IPS-15b (cell line): ENCODE results near the gene IRAK1.

Source experiments
- H3K27me3 ChIP-seq: one replicate; pipeline ENCODE4 v1.6.1; 2013; ENCODE audit warnings: low read length; ENCODE audit not compliant: control insufficient read depth, insufficient read depth
- H3K36me3 ChIP-seq: one replicate; pipeline ENCODE4 v1.6.1; 2013; ENCODE audit warnings: low read length; ENCODE audit not compliant: control insufficient read depth, insufficient read depth
- H3K4me1 ChIP-seq: one replicate; pipeline ENCODE4 v1.6.1; 2013; ENCODE audit warnings: mild to moderate bottlenecking, low read length; ENCODE audit not compliant: control insufficient read depth, insufficient read depth
- H3K4me3 ChIP-seq: one replicate; pipeline ENCODE4 v1.5.1; 2013; ENCODE audit warnings: low read depth, low read length
- H3K9ac ChIP-seq: one replicate; pipeline ENCODE4 v1.6.1; 2013; ENCODE audit warnings: low read depth, mild to moderate bottlenecking, low read length
- H3K9me3 ChIP-seq: one replicate; pipeline ENCODE4 v1.6.1; 2013; ENCODE audit warnings: mild to moderate bottlenecking, low read length; ENCODE audit not compliant: control insufficient read depth, insufficient read depth

Gene IRAK1

GRCh38 chrX:153971450-153972367 lies 48.0 kb downstream of the IRAK1 start, which contains the start of gene HCFC1:
HCFC1 (minus strand) TSS chrX:153971818; CDS start chrX:153970840, 978 bp downstream.
- Histone ChIP-seq H3K4me3 (peak within 1 kb of the TSS; percentile 95), H3K27me3 (no peaks in the 10 kb centered on the region), H3K9ac (peak within 1 kb of the TSS; percentile 98), H3K36me3 (peaks cover 5% of the 10 kb centered on the region), H3K4me1 (peaks cover 3% of the 10 kb centered on the region), H3K9me3 (peaks cover 8% of the 10 kb centered on the region)

GRCh38 chrX:153971124-153971449 lies 48.6 kb downstream of the IRAK1 start:
- peak overlapping the region; percentile 95 for H3K4me3 ChIP-seq
- H3K9ac ChIP-seq = peak overlapping the region; percentile 98
- peaks cover 8% of the 10 kb centered on the region for H3K9me3 ChIP-seq
- no peaks in the 10 kb centered on the region for H3K27me3 ChIP-seq
- peaks cover 5% of the 10 kb centered on the region for H3K36me3 ChIP-seq
- H3K4me1 ChIP-seq = peaks cover 3% of the 10 kb centered on the region

GRCh38 chrX:153970357-153971123 lies 49.2 kb downstream of the IRAK1 start:
- Histone ChIP-seq H3K4me3 (peak overlapping the region; percentile 95), H3K9ac (peak overlapping the region; percentile 98), H3K27me3 (no peaks in the 10 kb centered on the region), H3K36me3 (peaks cover 5% of the 10 kb centered on the region), H3K9me3 (peaks cover 8% of the 10 kb centered on the region), H3K4me1 (peaks cover 3% of the 10 kb centered on the region)

GRCh38 chrX:153969904-153970356 lies 49.8 kb downstream of the IRAK1 start:
- peak overlapping the region; percentile 95 for H3K4me3 ChIP-seq
- peaks cover 3% of the 10 kb centered on the region for H3K4me1 ChIP-seq
- H3K36me3 ChIP-seq = peaks cover 5% of the 10 kb centered on the region
- peaks cover 8% of the 10 kb centered on the region for H3K9me3 ChIP-seq
- peak overlapping the region; percentile 65 for H3K9ac ChIP-seq
- H3K27me3 ChIP-seq = no peaks in the 10 kb centered on the region

- H3K27me3 ChIP-seq = no peaks in the 10 kb centered on the region
- peaks cover 3% of the 10 kb centered on the region for H3K4me1 ChIP-seq
- peak overlapping the region; percentile 65 for H3K9ac ChIP-seq
- peak overlapping the region; percentile 95 for H3K4me3 ChIP-seq
- peaks cover 9% of the 10 kb centered on the region for H3K36me3 ChIP-seq
- H3K9me3 ChIP-seq = peaks cover 5% of the 10 kb centered on the region
Measured at GRCh38 chrX:153969125-153969903, 50.4 kb downstream of the IRAK1 start.

- H3K27me3 ChIP-seq = no peaks in the 10 kb centered on the region
- H3K9ac ChIP-seq = no peak overlapping the region
- peak overlapping the region; percentile 95 for H3K4me3 ChIP-seq
- peaks cover 3% of the 10 kb centered on the region for H3K4me1 ChIP-seq
- H3K9me3 ChIP-seq = peaks cover 4% of the 10 kb centered on the region
- H3K36me3 ChIP-seq = peaks cover 15% of the 10 kb centered on the region
Measured at GRCh38 chrX:153968754-153969124, 51.0 kb downstream of the IRAK1 start.

- no peak overlapping the region for H3K9ac ChIP-seq
- H3K36me3 ChIP-seq = peaks cover 18% of the 10 kb centered on the region
- H3K27me3 ChIP-seq = no peaks in the 10 kb centered on the region
- H3K4me3 ChIP-seq = peak overlapping the region; percentile 22
- H3K9me3 ChIP-seq = peaks cover 4% of the 10 kb centered on the region
- H3K4me1 ChIP-seq = peaks cover 3% of the 10 kb centered on the region
Measured at GRCh38 chrX:153968255-153968654, 51.4 kb downstream of the IRAK1 start.

- peaks cover 22% of the 10 kb centered on the region for H3K36me3 ChIP-seq
- no peak overlapping the region for H3K9ac ChIP-seq
- H3K4me3 ChIP-seq = peak overlapping the region; percentile 18
- no peaks in the 10 kb centered on the region for H3K27me3 ChIP-seq
- peaks cover 4% of the 10 kb centered on the region for H3K9me3 ChIP-seq
- peaks cover 3% of the 10 kb centered on the region for H3K4me1 ChIP-seq
Measured at GRCh38 chrX:153967536-153968224, 52.0 kb downstream of the IRAK1 start.

- Histone ChIP-seq H3K9me3 (peaks cover 4% of the 10 kb centered on the region), H3K9ac (peak overlapping the region; percentile 54), H3K27me3 (no peaks in the 10 kb centered on the region), H3K36me3 (peaks cover 27% of the 10 kb centered on the region), H3K4me3 (peak overlapping the region; percentile 18), H3K4me1 (peaks cover 3% of the 10 kb centered on the region)
Measured at GRCh38 chrX:153966841-153967535, 52.7 kb downstream of the IRAK1 start.

GRCh38 chrX:153966283-153966688 lies 53.4 kb downstream of the IRAK1 start:
- H3K36me3 ChIP-seq = peaks cover 34% of the 10 kb centered on the region

More at GRCh38 chrX:153966283-153966688, 53.4 kb downstream of the IRAK1 start:
- H3K4me1 ChIP-seq = peaks cover 3% of the 10 kb centered on the region
- peak overlapping the region; percentile 54 for H3K9ac ChIP-seq
- no peak overlapping the region for H3K4me3 ChIP-seq
- no peaks in the 10 kb centered on the region for H3K27me3 ChIP-seq
- peaks cover 4% of the 10 kb centered on the region for H3K9me3 ChIP-seq
